Measurements from ENCODE around the gene PID1.

Gene PID1

GRCh38 chr2:229178706-229179105, 92.4 kb downstream of the PID1 start:
- H3K4me1 ChIP-seq: peaks cover 0 to 22% (median 1%) of the 10 kb centered on the region in 4 donors
- H3K36me3 ChIP-seq: no peaks in the 10 kb centered on the region
- no peaks in the 10 kb centered on the region for H3K9me3 ChIP-seq
- no peak for TF ChIP-seq CTCF (IDR thresholded peaks at IDR 0.05)
- no peaks in the 10 kb centered on the region for H3K27me3 ChIP-seq
- DNase-seq: no peak
- peak overlapping the region in 1 of 2 donors; percentile 46 for H3K27ac ChIP-seq
- H3K4me3 ChIP-seq: no peak overlapping the region
- intact Hi-C loops (cut with DNase I; ENCODE audit: low total_unique reads): no loop called here

- Histone ChIP-seq H3K27me3 (no peaks in the 10 kb centered on the region), H3K9me3 (no peaks in the 10 kb centered on the region), H3K27ac (no peak overlapping the region), H3K4me1 (peaks cover 0 to 26% (median 1%) of the 10 kb centered on the region in 4 donors), H3K36me3 (no peaks in the 10 kb centered on the region), H3K4me3 (no peak overlapping the region)
- DNase-seq: no peak
- intact Hi-C loops (cut with DNase I; ENCODE audit: low total_unique reads): no loop called here
- no peak for TF ChIP-seq CTCF (IDR thresholded peaks at IDR 0.05)
Observed at GRCh38 chr2:229178117-229178516, 93.0 kb downstream of the PID1 start.

GRCh38 chr2:229176136-229176535, 95.0 kb downstream of the PID1 start:
- no peak for DNase-seq
- intact Hi-C loops (cut with DNase I; ENCODE audit: low total_unique reads): no loop called here
- H3K27ac ChIP-seq: no peak overlapping the region

GRCh38 chr2:229175497-229175863, 95.6 kb downstream of the PID1 start:
- H3K27me3 ChIP-seq: no peaks in the 10 kb centered on the region
- peaks cover 0 to 6% (median 0%) of the 10 kb centered on the region in 3 donors for H3K36me3 ChIP-seq
- DNase-seq: no peak
- no peak overlapping the region for H3K4me3 ChIP-seq
- H3K4me1 ChIP-seq: peaks cover 0 to 26% (median 1%) of the 10 kb centered on the region in 4 donors
- no peaks in the 10 kb centered on the region for H3K9me3 ChIP-seq
- intact Hi-C loops (cut with DNase I; ENCODE audit: low total_unique reads): no loop called here
- no peak overlapping the region for H3K27ac ChIP-seq
- no peak for TF ChIP-seq CTCF (IDR thresholded peaks at IDR 0.05)

More at GRCh38 chr2:229176136-229176535, 95.0 kb downstream of the PID1 start:
- Histone ChIP-seq H3K27me3 (no peaks in the 10 kb centered on the region), H3K4me1 (peaks cover 0 to 26% (median 1%) of the 10 kb centered on the region in 4 donors), H3K4me3 (no peak overlapping the region), H3K9me3 (no peaks in the 10 kb centered on the region), H3K36me3 (peaks cover 0 to 6% (median 0%) of the 10 kb centered on the region in 3 donors)
- TF ChIP-seq CTCF (IDR thresholded peaks at IDR 0.05): no peak

- H3K27me3 ChIP-seq: no peaks in the 10 kb centered on the region
- peaks cover 0 to 6% (median 0%) of the 10 kb centered on the region in 3 donors for H3K36me3 ChIP-seq
- H3K4me1 ChIP-seq: peaks cover 0 to 21% (median 1%) of the 10 kb centered on the region in 4 donors
- TF ChIP-seq CTCF (IDR thresholded peaks at IDR 0.05): no peak
- no peak overlapping the region for H3K4me3 ChIP-seq
- intact Hi-C loops (cut with DNase I; ENCODE audit: low total_unique reads): no loop called here
- H3K27ac ChIP-seq: peak overlapping the region in 1 of 2 donors; percentile 16
- no peaks in the 10 kb centered on the region for H3K9me3 ChIP-seq
- DNase-seq: no peak
Observed at GRCh38 chr2:229174794-229175496, 96.1 kb downstream of the PID1 start.

Measured in tibial artery (tissue), 4 donors.